HepG2 (cell line): ENCODE results near the gene HDGFL2. TPM values are rescaled to one million over a fixed set of nuclear protein-coding genes. Genes with fewer than 3 reads are reported as not detected.

Source experiments
- DR1 ChIP-seq: sonication (generic); formaldehyde crosslinking; IDR thresholded peaks from 2 replicates; pipeline ENCODE4 v1.8.0; 2021; ENCODE audit warnings: mild to moderate bottlenecking, missing genetic modification reagents, inconsistent platforms
- FOXA1 ChIP-seq, 2 experiments: fragments of 450-650 bp in 1 of 2; sonication (generic) in 1 of 2; formaldehyde crosslinking in 1 of 2; IDR thresholded peaks; 2 replicates each; pipeline versions ENCODE4 v1.4.0 to v1.6.1; 2016 to 2020; ENCODE audit warnings: missing genetic modification reagents in 1 of 2
- FOXK1 ChIP-seq: sonication (generic); formaldehyde crosslinking; IDR thresholded peaks from 2 replicates; pipeline ENCODE4 v1.4.0; 2020; ENCODE audit warnings: low read depth, missing genetic modification reagents, borderline replicate concordance
- HOXA3 ChIP-seq: sonication (generic); formaldehyde crosslinking; IDR thresholded peaks from 2 replicates; pipeline ENCODE4 v1.5.0; 2020; ENCODE audit warnings: missing genetic modification reagents
- IKZF1 ChIP-seq: fragments of 450-650 bp; IDR thresholded peaks from 2 replicates; pipeline ENCODE4 v1.7.1; 2016
- MTA3 ChIP-seq: sonication (generic); formaldehyde crosslinking; IDR thresholded peaks from 2 replicates; pipeline ENCODE4 v1.4.0; 2020; ENCODE audit warnings: missing genetic modification reagents
- ZFP41 ChIP-seq: sonication (generic); formaldehyde crosslinking; IDR thresholded peaks from 2 replicates; pipeline ENCODE4 v1.4.0; 2020; ENCODE audit warnings: mild to moderate bottlenecking, missing genetic modification reagents, borderline replicate concordance
- ZNF709 ChIP-seq: sonication (generic); formaldehyde crosslinking; IDR thresholded peaks from 2 replicates; pipeline ENCODE4 v1.5.0; 2020; ENCODE audit warnings: mild to moderate bottlenecking, missing genetic modification reagents
- ZNF772 ChIP-seq: sonication (generic); formaldehyde crosslinking; IDR thresholded peaks from 2 replicates; pipeline ENCODE4 v1.5.0; 2020; ENCODE audit warnings: mild to moderate bottlenecking, missing genetic modification reagents
- ZNF878 ChIP-seq: sonication (generic); formaldehyde crosslinking; IDR thresholded peaks from 2 replicates; pipeline ENCODE4 v1.8.1; 2023; ENCODE audit warnings: mild to moderate bottlenecking, missing genetic modification reagents, moderate library complexity
- polyA plus RNA-seq, 8 experiments: library from polyadenylated mRNA; depleted of rRNA in 3 of 8; stranded (reverse) in 7 of 8; unstranded in 1 of 8; fragments of >200 nt; fragmentation: Illumina TruSeq in 4 of 8; extraction: Trizol in 4 of 8; gene quantifications; 2 replicates each; pipeline versions ENCODE4 v1.2.1 to v1.2.3, GENCODE V29; 2011 to 2016; ENCODE audit warnings: low read depth in 4 of 8, missing spikeins in 1 of 8, mixed read lengths in 1 of 8; ENCODE audit not compliant: insufficient read depth in 1 of 8
- total RNA-seq, 5 experiments: library from RNA; depleted of rRNA; stranded (reverse); fragments of >200 nt; fragmentation: Illumina TruSeq; extraction: Trizol; gene quantifications; 2 replicates each; pipeline ENCODE4 v1.2.3, GENCODE V29; 2016; ENCODE audit warnings: low read depth in 1 of 5
- TF ChIP-seq, protein P1 (sequence below): sonication (generic); formaldehyde crosslinking; IDR thresholded peaks from 2 replicates; pipeline ENCODE4 v1.5.0; 2020; ENCODE audit warnings: mild to moderate bottlenecking, missing genetic modification reagents, borderline replicate concordance
- TF ChIP-seq, protein P2 (sequence below): sonication (generic); formaldehyde crosslinking; IDR thresholded peaks from 2 replicates; pipeline ENCODE4 v1.4.0; 2020; ENCODE audit warnings: missing genetic modification reagents, mild to moderate bottlenecking, borderline replicate concordance
- TF ChIP-seq, protein P3 (sequence below): sonication (generic); formaldehyde crosslinking; IDR thresholded peaks from 2 replicates; pipeline ENCODE4 v1.8.0; 2022; ENCODE audit warnings: mild to moderate bottlenecking, missing genetic modification reagents, borderline replicate concordance
- TF ChIP-seq, protein P4 (sequence below): sonication (generic); formaldehyde crosslinking; IDR thresholded peaks from 2 replicates; pipeline ENCODE4 v1.5.1; 2020; ENCODE audit warnings: missing genetic modification reagents, mild to moderate bottlenecking, borderline replicate concordance

HDGFL2 gene
- total and polyA plus RNA-seq, 2 of the 13 experiments (the other 11 are each of a cell fraction or from before 2014, with no cell fraction given) = 20.0 to 51.1 TPM

DNA sequence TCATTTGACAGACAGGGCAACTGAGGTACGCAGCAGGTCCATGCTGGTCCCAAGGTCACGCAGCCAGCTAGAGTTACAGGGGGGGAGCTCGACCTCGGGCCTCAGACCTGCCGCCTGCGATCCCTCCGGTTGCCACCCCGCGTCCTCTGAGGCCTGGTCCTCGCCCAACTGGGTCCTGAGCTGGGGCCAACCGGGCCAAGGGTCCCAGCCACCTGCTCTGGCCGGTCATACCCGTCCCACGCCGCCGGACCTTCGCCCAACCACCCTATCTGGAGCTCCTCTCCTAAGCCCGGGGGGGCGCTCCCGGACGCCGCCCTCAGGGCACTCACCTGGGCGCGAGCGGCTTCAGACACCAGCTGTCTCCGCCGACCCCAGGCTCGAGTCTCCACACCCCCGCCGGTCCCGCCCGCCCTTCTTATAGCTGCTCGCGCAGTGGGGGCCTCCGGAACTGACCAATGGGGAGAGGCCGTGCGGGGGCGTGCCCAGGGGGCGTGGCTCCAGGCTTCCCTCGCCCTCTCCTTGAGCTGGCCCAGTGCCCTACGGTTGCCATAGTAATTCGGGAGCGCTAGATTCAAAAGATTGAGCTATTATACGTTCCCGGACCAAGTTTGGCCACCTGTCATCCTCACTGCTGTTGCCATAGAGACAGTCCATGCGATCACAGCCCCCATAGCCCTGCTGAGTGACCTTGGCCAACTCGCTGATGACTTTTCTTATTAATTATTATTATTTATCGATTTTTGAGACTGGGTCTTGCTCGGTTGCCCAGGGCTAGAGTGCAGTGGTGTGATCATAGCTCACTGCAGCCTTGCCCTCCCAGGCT, 63.0 kb downstream of the HDGFL2 start, which contains the start of gene PLIN5 (continued):
- TF ChIP-seq, protein P1, sequence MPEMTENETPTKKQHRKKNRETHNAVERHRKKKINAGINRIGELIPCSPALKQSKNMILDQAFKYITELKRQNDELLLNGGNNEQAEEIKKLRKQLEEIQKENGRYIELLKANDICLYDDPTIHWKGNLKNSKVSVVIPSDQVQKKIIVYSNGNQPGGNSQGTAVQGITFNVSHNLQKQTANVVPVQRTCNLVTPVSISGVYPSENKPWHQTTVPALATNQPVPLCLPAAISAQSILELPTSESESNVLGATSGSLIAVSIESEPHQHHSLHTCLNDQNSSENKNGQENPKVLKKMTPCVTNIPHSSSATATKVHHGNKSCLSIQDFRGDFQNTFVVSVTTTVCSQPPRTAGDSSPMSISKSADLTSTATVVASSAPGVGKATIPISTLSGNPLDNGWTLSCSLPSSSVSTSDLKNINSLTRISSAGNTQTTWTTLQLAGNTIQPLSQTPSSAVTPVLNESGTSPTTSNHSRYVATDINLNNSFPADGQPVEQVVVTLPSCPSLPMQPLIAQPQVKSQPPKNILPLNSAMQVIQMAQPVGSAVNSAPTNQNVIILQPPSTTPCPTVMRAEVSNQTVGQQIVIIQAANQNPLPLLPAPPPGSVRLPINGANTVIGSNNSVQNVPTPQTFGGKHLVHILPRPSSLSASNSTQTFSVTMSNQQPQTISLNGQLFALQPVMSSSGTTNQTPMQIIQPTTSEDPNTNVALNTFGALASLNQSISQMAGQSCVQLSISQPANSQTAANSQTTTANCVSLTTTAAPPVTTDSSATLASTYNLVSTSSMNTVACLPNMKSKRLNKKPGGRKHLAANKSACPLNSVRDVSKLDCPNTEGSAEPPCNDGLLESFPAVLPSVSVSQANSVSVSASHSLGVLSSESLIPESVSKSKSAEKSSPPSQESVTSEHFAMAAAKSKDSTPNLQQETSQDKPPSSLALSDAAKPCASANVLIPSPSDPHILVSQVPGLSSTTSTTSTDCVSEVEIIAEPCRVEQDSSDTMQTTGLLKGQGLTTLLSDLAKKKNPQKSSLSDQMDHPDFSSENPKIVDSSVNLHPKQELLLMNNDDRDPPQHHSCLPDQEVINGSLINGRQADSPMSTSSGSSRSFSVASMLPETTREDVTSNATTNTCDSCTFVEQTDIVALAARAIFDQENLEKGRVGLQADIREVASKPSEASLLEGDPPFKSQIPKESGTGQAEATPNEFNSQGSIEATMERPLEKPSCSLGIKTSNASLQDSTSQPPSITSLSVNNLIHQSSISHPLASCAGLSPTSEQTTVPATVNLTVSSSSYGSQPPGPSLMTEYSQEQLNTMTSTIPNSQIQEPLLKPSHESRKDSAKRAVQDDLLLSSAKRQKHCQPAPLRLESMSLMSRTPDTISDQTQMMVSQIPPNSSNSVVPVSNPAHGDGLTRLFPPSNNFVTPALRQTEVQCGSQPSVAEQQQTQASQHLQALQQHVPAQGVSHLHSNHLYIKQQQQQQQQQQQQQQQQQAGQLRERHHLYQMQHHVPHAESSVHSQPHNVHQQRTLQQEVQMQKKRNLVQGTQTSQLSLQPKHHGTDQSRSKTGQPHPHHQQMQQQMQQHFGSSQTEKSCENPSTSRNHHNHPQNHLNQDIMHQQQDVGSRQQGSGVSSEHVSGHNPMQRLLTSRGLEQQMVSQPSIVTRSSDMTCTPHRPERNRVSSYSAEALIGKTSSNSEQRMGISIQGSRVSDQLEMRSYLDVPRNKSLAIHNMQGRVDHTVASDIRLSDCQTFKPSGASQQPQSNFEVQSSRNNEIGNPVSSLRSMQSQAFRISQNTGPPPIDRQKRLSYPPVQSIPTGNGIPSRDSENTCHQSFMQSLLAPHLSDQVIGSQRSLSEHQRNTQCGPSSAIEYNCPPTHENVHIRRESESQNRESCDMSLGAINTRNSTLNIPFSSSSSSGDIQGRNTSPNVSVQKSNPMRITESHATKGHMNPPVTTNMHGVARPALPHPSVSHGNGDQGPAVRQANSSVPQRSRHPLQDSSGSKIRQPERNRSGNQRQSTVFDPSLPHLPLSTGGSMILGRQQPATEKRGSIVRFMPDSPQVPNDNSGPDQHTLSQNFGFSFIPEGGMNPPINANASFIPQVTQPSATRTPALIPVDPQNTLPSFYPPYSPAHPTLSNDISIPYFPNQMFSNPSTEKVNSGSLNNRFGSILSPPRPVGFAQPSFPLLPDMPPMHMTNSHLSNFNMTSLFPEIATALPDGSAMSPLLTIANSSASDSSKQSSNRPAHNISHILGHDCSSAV = no peak
- TF ChIP-seq, protein P2, sequence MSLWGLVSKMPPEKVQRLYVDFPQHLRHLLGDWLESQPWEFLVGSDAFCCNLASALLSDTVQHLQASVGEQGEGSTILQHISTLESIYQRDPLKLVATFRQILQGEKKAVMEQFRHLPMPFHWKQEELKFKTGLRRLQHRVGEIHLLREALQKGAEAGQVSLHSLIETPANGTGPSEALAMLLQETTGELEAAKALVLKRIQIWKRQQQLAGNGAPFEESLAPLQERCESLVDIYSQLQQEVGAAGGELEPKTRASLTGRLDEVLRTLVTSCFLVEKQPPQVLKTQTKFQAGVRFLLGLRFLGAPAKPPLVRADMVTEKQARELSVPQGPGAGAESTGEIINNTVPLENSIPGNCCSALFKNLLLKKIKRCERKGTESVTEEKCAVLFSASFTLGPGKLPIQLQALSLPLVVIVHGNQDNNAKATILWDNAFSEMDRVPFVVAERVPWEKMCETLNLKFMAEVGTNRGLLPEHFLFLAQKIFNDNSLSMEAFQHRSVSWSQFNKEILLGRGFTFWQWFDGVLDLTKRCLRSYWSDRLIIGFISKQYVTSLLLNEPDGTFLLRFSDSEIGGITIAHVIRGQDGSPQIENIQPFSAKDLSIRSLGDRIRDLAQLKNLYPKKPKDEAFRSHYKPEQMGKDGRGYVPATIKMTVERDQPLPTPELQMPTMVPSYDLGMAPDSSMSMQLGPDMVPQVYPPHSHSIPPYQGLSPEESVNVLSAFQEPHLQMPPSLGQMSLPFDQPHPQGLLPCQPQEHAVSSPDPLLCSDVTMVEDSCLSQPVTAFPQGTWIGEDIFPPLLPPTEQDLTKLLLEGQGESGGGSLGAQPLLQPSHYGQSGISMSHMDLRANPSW (CRISPR knock-in tag) = no peak
- TF ChIP-seq FOXA1 (IDR thresholded peaks at IDR 0.05) = no peak
- TF ChIP-seq FOXA1 (CRISPR knock-in tag; IDR thresholded peaks at IDR 0.05) = no peak
- TF ChIP-seq ZNF878 = no peak
- TF ChIP-seq, protein P3, sequence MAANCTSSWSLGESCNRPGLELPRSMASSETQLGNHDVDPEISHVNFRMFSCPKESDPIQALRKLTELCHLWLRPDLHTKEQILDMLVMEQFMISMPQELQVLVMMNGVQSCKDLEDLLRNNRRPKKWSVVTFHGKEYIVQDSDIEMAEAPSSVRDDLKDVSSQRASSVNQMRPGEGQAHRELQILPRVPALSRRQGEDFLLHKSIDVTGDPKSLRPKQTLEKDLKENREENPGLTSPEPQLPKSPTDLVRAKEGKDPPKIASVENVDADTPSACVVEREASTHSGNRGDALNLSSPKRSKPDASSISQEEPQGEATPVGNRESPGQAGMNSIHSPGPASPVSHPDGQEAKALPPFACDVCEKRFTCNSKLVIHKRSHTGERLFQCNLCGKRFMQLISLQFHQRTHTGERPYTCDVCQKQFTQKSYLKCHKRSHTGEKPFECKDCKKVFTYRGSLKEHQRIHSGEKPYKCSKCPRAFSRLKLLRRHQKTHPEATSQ (CRISPR knock-in tag) = no peak
- TF ChIP-seq ZNF772 = no peak
- TF ChIP-seq DR1 = 0 out of 2 replicates have a peak, but pooled peaks have one; percentile 59
- TF ChIP-seq, protein P4, sequence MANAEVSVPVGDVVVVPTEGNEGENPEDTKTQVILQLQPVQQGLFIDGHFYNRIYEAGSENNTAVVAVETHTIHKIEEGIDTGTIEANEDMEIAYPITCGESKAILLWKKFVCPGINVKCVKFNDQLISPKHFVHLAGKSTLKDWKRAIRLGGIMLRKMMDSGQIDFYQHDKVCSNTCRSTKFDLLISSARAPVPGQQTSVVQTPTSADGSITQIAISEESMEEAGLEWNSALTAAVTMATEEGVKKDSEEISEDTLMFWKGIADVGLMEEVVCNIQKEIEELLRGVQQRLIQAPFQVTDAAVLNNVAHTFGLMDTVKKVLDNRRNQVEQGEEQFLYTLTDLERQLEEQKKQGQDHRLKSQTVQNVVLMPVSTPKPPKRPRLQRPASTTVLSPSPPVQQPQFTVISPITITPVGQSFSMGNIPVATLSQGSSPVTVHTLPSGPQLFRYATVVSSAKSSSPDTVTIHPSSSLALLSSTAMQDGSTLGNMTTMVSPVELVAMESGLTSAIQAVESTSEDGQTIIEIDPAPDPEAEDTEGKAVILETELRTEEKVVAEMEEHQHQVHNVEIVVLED (CRISPR knock-in tag) = no peak
- no peak for TF ChIP-seq ZNF709 (CRISPR knock-in tag)
- TF ChIP-seq HOXA3 = no peak; the same call in 1 of the 2 replicates
- no peak for TF ChIP-seq IKZF1
- no peak for TF ChIP-seq ZFP41 (CRISPR knock-in tag)
- TF ChIP-seq MTA3 (CRISPR knock-in tag) = no peak
- TF ChIP-seq FOXK1 (CRISPR knock-in tag) = no peak
